Endothelial cell of umbilical vein (primary cell): Measurements from ENCODE around the gene TMEM125. TPM values are rescaled to one million over a fixed set of nuclear protein-coding genes. Genes with fewer than 3 reads are reported as not detected.

ENCODE experiments used
- BruUV-seq: library from RNA; stranded (reverse); fragments of 400-500 nt; replicated peaks from 2 replicates; lab custom pipeline; 2021; lab: Mats Ljungman, UMichigan
- CTCF ChIA-PET: fragments of 300-600, 350-600 bp; sonication (Branson Sonifier 250); formaldehyde crosslinking; loops from one replicate; lab custom pipeline; 2021; ENCODE audit warnings: antibody characterized with exemption, inconsistent platforms; lab: Charles Lee
- POLR2A ChIA-PET: fragments of 300-600, 350-600 bp; sonication (Branson Sonifier 250); formaldehyde crosslinking; loops from one replicate; lab custom pipeline; 2021; ENCODE audit warnings: antibody characterized with exemption, inconsistent platforms; lab: Charles Lee
- DNase-seq: peaks from one replicate; pipeline ENCODE4 v3.0.0-alpha.2; 2011; ENCODE audit warnings: low read depth, low spot score
- FAIRE-seq: peaks from 2 replicates; lab custom pipeline; 2011; peaks lifted over from hg19 to GRCh38; lab: Jason Lieb, UNC
- H2AFZ ChIP-seq: 2 replicates; pipeline ENCODE4 v1.6.0; 2012; ENCODE audit warnings: low read depth, low read length, control low read depth, inconsistent platforms
- H3K27ac ChIP-seq: 2 replicates; pipeline ENCODE4 v1.5.1; 2011; ENCODE audit warnings: low read depth, mild to moderate bottlenecking, control low read depth, low read length, moderate library complexity; ENCODE audit not compliant: insufficient read depth
- H3K27me3 ChIP-seq, 2 experiments: 2 replicates each; pipeline versions ENCODE4 v1.6.0 to v1.6.1; 2011; ENCODE audit warnings: low read length in 2 of 2, mixed read lengths in 1 of 2; ENCODE audit not compliant: control insufficient read depth in 2 of 2, insufficient read depth in 2 of 2
- H3K36me3 ChIP-seq, 2 experiments: 2 replicates in 1 of 2; 3 replicates in 1 of 2; pipeline ENCODE4 v1.5.1; 2011; ENCODE audit warnings: low read length in 2 of 2, mild to moderate bottlenecking in 1 of 2, moderate library complexity in 1 of 2; ENCODE audit not compliant: control insufficient read depth in 2 of 2, insufficient read depth in 2 of 2; ENCODE audit errors: extremely low read depth in 1 of 2
- H3K4me1 ChIP-seq: 3 replicates; pipeline ENCODE4 v1.5.1; 2011; ENCODE audit warnings: mild to moderate bottlenecking, low read length; ENCODE audit not compliant: control insufficient read depth, insufficient read depth; ENCODE audit errors: extremely low read depth
- H3K4me2 ChIP-seq: 2 replicates; pipeline ENCODE4 v1.6.1; 2011; ENCODE audit warnings: low read length, control low read depth, mixed read lengths; ENCODE audit not compliant: insufficient read depth
- H3K4me3 ChIP-seq, 3 experiments: fragments of 200-600 bp in 1 of 3; sonication (generic), shearing (Covaris generic) in 1 of 3; replicated peaks in 1 of 3; 2 replicates each; pipeline ENCODE4 v1.5.1; 2011 to 2016; ENCODE audit warnings: control low read depth in 3 of 3, low read length in 3 of 3, mild to moderate bottlenecking in 2 of 3, inconsistent platforms in 1 of 3, low read depth in 1 of 3, moderate library complexity in 1 of 3; ENCODE audit not compliant: insufficient read depth in 1 of 3
- H3K79me2 ChIP-seq: 2 replicates; pipeline ENCODE4 v1.6.0; 2012; ENCODE audit warnings: low read length, inconsistent platforms; ENCODE audit not compliant: control insufficient read depth, insufficient read depth
- H3K9ac ChIP-seq: replicated peaks from 2 replicates; pipeline ENCODE3; 2011; ENCODE audit warnings: low read length, control low read depth; ENCODE audit not compliant: insufficient read depth; ENCODE audit errors: extremely low read depth
- H3K9me1 ChIP-seq: replicated peaks from 3 replicates; pipeline ENCODE4 v1.6.0; 2011; ENCODE audit warnings: mild to moderate bottlenecking, low read length; ENCODE audit not compliant: control insufficient read depth, insufficient read depth; ENCODE audit errors: extremely low read depth
- H3K9me3 ChIP-seq: replicated peaks from 2 replicates; pipeline ENCODE4 v1.5.1; 2012; ENCODE audit warnings: low read length, inconsistent platforms; ENCODE audit not compliant: control insufficient read depth, insufficient read depth
- H4K20me1 ChIP-seq: replicated peaks from 2 replicates; pipeline ENCODE3; 2011; ENCODE audit warnings: mild to moderate bottlenecking, low read length; ENCODE audit not compliant: control insufficient read depth, insufficient read depth; ENCODE audit errors: extremely low read depth
- EZH2 ChIP-seq: IDR thresholded peaks from 2 replicates; pipeline ENCODE4 v1.6.1; 2012; ENCODE audit warnings: borderline replicate concordance, low read depth, mild to moderate bottlenecking, moderate library complexity, low read length, inconsistent platforms; ENCODE audit not compliant: severe bottlenecking
- FOS ChIP-seq: IDR thresholded peaks from 2 replicates; pipeline ENCODE4 v1.6.1; 2011; ENCODE audit warnings: mild to moderate bottlenecking, low read length, moderate library complexity, borderline replicate concordance; ENCODE audit not compliant: insufficient read depth
- GATA2 ChIP-seq: IDR thresholded peaks from 2 replicates; pipeline ENCODE4 v1.7.0; 2011; ENCODE audit warnings: low read depth, mild to moderate bottlenecking, moderate library complexity, mixed read lengths, low read length; ENCODE audit not compliant: insufficient read length, insufficient read depth
- JUN ChIP-seq: IDR thresholded peaks from 2 replicates; pipeline ENCODE4 v1.6.1; 2011; ENCODE audit warnings: borderline replicate concordance, low read depth; ENCODE audit not compliant: insufficient read length, insufficient read depth
- MYC ChIP-seq: IDR thresholded peaks from one replicate; pipeline ENCODE4 v1.6.1; 2011; ENCODE audit warnings: mild to moderate bottlenecking, low read depth, low read length
- POLR2A ChIP-seq: IDR thresholded peaks from 2 replicates; pipeline ENCODE4 v1.6.1; 2012; ENCODE audit warnings: low read depth, mild to moderate bottlenecking, control low read depth, low read length
- POLR2AphosphoS5 ChIP-seq: IDR thresholded peaks from 2 replicates; pipeline ENCODE4 v1.6.1; 2012; ENCODE audit warnings: low read depth, mild to moderate bottlenecking, control low read depth, low read length, moderate library complexity; ENCODE audit not compliant: insufficient read depth
- dilution Hi-C: fragments of 300-500 bp; cut with MboI; formaldehyde crosslinking; loops from one replicate; pipeline ENCODE4 v1.15.0; 2019; ENCODE audit warnings: low sequenced_read_pairs; ENCODE audit not compliant: extremely low pct_ligation_motif_present
- intact Hi-C: fragments of 100-400 bp; cut with micrococcal nuclease; formaldehyde crosslinking; loops from one replicate; pipeline ENCODE4 v1.10.0; 2022
- polyA plus RNA-seq, 4 experiments: library from polyadenylated mRNA; depleted of rRNA in 3 of 4; stranded (reverse) in 3 of 4; unstranded in 1 of 4; fragments of >200 nt; gene quantifications; 2 replicates each; pipeline versions ENCODE4 v1.2.1 to v1.2.3, GENCODE V29; 2011 to 2012; ENCODE audit warnings: missing spikeins in 1 of 4
- total RNA-seq: library from RNA; stranded (reverse); gene quantifications from 2 replicates; pipeline ENCODE4 v1.2.3, GENCODE V29; 2021
- TF ChIP-seq, protein P1 (sequence below), 2 donors: IDR thresholded peaks; 1 replicate in 1 of 2; 2 replicates in 1 of 2; pipeline ENCODE4 v1.5.1; 2011; ENCODE audit warnings: low read length in 2 of 2, mild to moderate bottlenecking in 2 of 2, moderate library complexity in 2 of 2, control low read depth in 1 of 2, inconsistent platforms in 1 of 2, low read depth in 1 of 2; ENCODE audit not compliant: insufficient read depth in 1 of 2; ENCODE audit errors: extremely low read depth in 1 of 2
- TF ChIP-seq, protein P2 (sequence below): IDR thresholded peaks from 2 replicates; pipeline ENCODE4 v1.6.1; 2011; ENCODE audit not compliant: insufficient read depth, insufficient read length

Gene TMEM125
- total and polyA plus RNA-seq, 2 donors (not counting 3 experiments of a cell fraction or from before 2014, with no cell fraction given) = 0.17 TPM; not detected in 1

DNA sequence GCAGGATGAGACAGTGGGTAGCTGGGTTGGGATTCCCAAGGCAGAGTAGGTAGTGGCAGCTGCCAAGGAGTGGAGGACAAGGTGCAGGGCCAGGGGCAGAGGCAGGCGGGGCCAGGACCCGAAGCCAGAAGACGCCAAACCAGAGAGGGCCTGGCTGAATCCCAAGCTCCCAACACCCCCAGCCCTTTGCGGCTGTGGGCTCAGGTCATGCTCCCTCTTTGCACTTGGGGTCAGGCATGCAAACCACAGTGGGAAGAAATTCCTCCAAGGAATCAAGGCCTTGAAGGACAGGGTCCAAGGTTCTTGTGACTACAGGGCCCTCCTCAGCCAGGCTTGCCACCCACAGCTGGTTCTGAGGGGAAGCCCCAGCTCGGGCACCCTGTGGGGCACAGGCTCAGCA lies 9.4 kb downstream of the TMEM125 start:
- Histone ChIP-seq H3K9me1 (no peaks in the 10 kb centered on the region), H4K20me1 (no peaks in the 10 kb centered on the region), H3K9ac (no peak overlapping the region), H3K27ac (no peak overlapping the region), H2AFZ (no peak overlapping the region), H3K4me3 (no peak overlapping the region), H3K36me3 (no peaks in the 10 kb centered on the region), H3K27me3 (no peaks in the 10 kb centered on the region), H3K4me1 (peaks cover under 1% of the 10 kb centered on the region), H3K79me2 (no peaks in the 10 kb centered on the region), H3K9me3 (no peaks in the 10 kb centered on the region), H3K4me2 (no peak overlapping the region)
- intact Hi-C loops (no loop called here), dilution Hi-C loops (no loop called here)
- no peak for DNase-seq
- BruUV-seq = no TSS peak
- POLR2A ChIA-PET = no interaction called here
- FAIRE-seq = no peak
- TF ChIP-seq, protein P1, sequence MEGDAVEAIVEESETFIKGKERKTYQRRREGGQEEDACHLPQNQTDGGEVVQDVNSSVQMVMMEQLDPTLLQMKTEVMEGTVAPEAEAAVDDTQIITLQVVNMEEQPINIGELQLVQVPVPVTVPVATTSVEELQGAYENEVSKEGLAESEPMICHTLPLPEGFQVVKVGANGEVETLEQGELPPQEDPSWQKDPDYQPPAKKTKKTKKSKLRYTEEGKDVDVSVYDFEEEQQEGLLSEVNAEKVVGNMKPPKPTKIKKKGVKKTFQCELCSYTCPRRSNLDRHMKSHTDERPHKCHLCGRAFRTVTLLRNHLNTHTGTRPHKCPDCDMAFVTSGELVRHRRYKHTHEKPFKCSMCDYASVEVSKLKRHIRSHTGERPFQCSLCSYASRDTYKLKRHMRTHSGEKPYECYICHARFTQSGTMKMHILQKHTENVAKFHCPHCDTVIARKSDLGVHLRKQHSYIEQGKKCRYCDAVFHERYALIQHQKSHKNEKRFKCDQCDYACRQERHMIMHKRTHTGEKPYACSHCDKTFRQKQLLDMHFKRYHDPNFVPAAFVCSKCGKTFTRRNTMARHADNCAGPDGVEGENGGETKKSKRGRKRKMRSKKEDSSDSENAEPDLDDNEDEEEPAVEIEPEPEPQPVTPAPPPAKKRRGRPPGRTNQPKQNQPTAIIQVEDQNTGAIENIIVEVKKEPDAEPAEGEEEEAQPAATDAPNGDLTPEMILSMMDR (IDR thresholded peaks at IDR 0.05; ENCODE audit: extremely low read depth in 1 of 2, insufficient read depth in 1 of 2, low read depth in 1 of 2, low read length in 2 of 2) = no peak
- TF ChIP-seq FOS (no peak), POLR2AphosphoS5 (no peak), GATA2 (no peak), POLR2A (no peak), MYC (no peak), EZH2 (no peak), JUN (no peak)
- TF ChIP-seq, protein P2, sequence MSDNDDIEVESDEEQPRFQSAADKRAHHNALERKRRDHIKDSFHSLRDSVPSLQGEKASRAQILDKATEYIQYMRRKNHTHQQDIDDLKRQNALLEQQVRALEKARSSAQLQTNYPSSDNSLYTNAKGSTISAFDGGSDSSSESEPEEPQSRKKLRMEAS = no peak
- CTCF ChIA-PET = interaction anchor here (1.2 kb wide), 1 partner anchor 9 kb away, joined by 3 read pairs; no protein-coding TSS in a partner anchor
